Fibroblast of skin of abdomen (primary cell): Measurements from ENCODE around the gene PITPNB. TPM values are rescaled to one million over a fixed set of nuclear protein-coding genes. Genes with fewer than 3 reads are reported as not detected.

Experiments used
- DNase-seq: peaks from one replicate; pipeline ENCODE4 v3.0.0-alpha.2; 2013
- polyA plus RNA-seq, 2 experiments: library from polyadenylated mRNA; unstranded; fragments of 120-200 nt; gene quantifications; one replicate each; pipeline ENCODE4 v1.2.1, GENCODE V29; 2013; ENCODE audit not compliant: insufficient read length in 2 of 2

The PITPNB gene
- polyA plus RNA-seq (2013, experiment 1 of 2; ENCODE audit: insufficient read length), result 54.3 TPM
- polyA plus RNA-seq (2013, experiment 2 of 2; ENCODE audit: insufficient read length), result 55.5 TPM

DNA sequence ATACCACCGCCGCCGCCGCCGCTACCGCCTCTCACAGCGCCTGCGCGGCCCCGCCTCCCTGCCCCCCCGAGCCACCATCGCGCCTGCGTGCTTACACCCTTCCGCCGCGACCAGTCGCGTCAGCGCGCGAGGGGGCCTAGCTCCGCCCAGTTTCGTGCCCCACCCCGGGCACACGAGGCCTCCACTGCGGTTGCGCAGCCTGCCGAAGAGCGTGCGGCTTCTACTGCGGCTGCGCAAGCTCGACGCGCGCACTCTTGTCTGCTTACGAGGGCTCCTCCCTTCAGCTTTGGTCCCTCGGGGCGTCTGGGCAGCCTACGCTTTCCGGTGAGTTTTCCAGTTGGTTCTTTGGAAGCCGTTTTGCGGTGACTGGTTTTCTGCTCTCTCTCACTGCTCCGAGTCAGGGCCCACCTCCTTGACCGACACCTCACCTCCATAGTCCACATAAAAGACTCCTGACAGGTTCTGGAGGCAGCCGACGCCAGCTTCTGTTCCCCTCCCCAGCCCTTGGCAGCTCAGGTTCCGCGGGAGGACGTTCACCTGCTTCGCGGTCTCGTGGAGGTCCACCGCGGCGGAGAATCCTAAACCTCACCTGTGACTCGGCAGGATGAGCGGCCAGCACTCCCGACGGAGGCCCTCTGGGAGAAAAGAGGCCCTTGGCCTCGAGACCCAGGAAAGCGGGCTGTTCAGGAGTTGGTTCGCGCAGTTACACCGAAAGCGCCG lies at the start of gene PITPNB:
TSS of gene PITPNB (minus strand) at position 35 of the 720 bp plus-strand sequence. CDS start 65 bp downstream, outside the sequence.
- peak; percentile 98 for DNase-seq

- DNase-seq, result no peak
Observed at GRCh38 chr22:27966168-27967064, 47.4 kb upstream of the PITPNB start.

DNA sequence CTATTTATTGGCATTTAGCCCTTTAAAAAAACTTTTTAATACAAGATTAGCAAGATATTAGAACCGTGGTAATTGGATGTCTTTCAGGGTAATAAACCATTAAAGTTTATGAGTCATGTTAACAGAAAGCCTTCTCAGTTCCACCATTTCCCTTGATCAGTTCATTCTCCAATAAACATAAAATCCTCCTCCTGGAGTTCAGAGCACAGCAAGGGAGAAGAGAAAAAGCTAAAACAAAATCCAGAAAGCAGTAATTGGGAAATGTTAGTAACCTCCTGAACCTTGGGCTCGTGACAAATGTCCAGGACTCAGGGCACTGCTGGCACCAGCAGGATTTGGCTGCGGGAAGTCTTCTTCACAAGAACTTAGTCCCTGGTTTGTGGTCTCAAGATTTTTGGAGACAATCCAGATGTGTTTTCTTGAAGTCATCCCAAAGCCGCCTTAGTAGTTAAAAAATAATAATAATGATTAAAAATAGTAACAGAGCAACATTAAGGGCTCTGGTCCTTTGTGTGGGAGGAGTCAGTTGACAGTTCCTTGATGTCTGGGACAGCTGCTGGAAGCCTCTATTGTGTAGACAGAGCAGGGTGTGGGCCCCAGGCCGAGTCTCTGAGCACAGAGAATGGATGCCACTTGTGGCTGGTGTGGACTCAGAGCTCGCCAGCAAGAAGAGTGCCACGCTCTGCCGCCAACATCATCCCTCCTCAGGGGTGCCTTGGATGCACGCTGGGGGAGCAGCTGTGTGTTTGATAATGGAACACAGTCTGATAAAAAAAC lies 43.4 kb upstream of the PITPNB start:
- DNase-seq, result peak; percentile 10

GRCh38 chr22:27961680-27962079 lies 42.6 kb upstream of the PITPNB start:
- no peak for DNase-seq

- no peak for DNase-seq
Observed at GRCh38 chr22:27961182-27961581, 42.1 kb upstream of the PITPNB start.

DNA sequence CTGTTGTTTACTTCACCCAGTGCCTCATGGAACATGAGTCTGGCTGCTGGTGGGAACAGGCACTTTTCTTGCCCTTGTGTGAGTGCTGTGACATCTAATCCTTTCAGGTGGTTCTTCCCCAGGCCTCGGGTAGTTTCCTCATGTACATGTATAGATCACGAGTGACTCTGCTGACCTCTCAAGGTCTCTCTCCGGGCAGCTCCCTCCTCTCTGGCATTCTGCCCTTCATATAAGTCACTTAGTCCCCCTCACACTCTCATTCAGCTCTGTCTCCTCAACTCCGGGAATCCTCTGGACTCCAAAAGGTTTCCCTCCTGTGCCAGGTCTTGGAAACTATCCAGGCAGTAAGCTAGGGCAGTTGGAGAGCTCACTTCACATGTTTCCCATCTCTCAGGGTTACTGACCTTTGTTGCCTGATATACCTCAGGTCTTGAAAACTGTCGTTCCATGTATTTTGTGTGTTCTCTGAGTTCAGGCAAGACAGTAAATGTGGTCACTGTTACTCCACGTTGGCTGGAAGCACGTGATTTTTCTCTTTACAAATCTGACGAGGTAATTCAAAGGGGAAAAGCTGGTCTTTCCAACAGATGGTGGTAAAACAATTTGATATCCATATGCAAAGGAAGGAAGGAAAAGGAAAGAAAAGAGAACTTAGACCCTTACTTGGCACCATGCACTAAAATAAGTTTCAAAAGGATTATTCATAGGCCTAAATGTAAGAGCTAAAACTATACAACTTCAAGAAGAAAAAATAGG lies 40.5 kb upstream of the PITPNB start:
- no peak for DNase-seq

- DNase-seq, result peak; percentile 17
Observed at GRCh38 chr22:27952779-27953178, 33.7 kb upstream of the PITPNB start.

DNA sequence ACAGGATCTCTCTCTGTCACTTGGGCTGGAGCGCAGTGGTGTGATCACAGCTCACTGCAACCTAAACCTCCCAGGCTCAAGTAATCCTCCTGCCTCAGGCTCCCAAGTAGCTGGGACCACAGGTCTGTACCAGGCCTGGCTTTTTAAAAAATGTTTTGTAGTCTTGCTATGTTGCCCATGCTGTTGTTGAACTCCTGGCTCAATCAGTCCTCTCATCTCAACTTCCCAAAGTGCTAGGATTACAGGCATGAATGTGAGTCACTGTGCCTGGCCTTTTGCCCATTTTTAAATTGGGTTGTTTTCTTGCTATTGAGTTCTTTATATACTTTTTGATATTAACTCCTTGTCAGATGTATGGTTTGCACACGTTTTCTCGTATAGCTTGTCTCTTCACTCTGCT lies 33.0 kb upstream of the PITPNB start:
- peak; percentile 65 for DNase-seq

DNA sequence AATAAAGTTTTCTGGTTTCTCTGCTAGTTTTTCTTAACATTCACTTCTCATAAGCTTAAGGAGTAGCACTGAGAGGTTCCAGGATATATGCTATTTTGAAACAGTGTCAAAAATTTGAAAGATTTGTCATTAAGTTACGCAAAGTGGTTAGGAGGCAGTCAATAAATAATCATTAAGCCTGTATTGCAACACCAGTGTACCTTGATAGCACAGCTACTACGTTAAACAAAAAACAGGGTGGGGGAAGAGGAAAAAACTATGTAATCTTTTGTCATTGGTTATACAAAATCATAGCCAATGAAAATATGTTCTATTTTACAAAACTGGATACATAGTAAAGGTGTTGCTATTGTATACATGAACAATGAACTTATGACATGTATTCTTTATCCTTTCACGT lies 30.4 kb upstream of the PITPNB start:
- no peak for DNase-seq

GRCh38 chr22:27948569-27948968 lies 29.5 kb upstream of the PITPNB start:
- DNase-seq, result no peak

DNA sequence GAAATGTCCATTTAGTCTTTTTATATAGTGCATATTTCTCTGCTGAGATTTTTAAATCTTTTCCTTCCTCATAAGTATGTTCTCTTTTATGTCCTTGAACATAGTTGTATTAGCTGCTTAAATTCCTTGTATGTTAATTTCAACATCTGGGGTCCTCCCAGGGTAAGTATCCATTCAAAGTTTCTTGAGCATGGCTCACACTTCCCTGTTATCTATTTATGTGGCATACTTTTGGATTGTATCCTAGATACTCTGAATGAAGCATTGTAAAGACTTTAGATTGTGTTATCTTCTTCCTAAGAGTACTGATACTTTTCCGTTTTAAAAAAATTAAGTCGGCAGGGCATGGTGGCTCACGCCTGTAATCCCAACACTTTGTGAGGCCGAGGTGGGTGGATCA lies 28.4 kb upstream of the PITPNB start:
- DNase-seq, result no peak

DNA sequence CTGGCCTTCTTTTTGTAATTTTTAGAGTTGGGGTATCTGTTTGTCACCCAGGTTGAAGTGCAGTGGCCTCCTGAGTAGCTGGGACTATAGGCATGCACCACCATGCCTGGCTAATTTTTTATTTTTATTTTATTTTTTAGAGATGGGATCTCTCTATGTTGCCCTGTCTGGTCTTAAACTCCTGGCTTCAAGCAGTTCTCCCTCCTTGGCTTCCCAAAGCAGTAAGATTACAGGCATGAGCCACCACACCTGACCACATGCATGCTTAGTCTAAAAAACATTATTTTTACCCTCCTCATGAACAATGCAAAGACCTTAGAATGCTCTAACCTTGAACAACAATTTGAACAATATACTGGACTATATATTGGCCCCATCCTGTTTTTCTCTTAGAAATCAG lies 22.1 kb upstream of the PITPNB start:
- no peak for DNase-seq

- DNase-seq, result no peak
Observed at GRCh38 chr22:27937453-27937852, 18.4 kb upstream of the PITPNB start.

DNA sequence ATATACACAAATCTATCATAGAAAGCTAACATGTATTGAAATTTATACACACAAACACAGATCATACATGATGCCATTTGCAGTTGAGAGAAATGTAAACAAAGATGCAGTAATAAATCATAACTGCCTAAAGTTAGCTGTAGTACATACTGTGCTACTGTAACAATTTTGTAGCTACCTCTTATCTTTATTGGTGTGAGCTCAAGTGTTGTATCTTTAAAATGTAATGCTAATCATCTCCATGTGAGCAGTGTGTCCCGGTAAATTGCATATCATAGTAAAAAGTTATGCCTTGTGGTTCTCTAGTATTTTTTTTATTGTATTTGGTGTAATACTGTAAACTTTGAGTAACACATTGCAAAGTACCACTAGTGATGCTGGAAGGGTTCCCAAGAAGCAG lies 16.8 kb upstream of the PITPNB start:
- no peak for DNase-seq

- no peak for DNase-seq
Observed at GRCh38 chr22:27934069-27934468, 15.0 kb upstream of the PITPNB start.

DNA sequence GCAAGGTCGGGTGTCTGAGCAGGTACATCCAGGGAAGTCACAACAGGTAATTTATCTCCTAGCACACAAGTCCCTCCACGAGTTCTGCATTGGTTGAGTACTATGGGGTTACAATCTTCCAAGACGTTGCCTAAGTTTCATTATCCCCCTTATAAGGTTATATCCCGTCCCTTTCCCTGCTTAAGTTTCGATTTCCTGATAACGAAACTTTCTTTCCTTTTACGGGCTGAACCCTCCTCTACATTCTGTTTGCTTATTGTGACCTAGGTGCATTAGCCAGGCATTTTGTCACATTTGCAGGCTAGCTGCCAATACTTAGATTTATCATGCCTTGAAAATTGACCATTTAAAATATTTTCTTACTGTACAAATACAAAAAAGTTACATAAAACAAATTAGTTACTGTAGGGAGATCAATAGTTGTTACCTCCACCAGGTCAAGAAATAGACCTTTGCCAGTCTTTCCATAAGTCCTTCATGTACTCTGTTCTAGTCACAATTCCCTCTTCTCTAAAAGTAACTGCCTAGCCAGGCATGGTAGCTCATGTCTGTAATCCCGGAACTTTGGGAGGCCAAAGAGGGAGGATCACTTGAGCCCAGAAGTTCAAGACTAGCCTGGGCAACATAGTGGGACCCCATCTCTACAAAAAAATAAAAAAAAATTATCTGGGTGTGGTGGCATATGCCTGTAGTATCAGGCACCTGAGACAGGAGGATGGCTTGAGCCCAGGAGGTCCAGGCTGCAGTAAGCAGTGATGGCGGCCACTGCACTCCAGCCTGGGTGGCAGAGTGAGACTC lies 14.3 kb upstream of the PITPNB start:
- no peak for DNase-seq

GRCh38 chr22:27930331-27931060 lies 11.4 kb upstream of the PITPNB start:
- DNase-seq, result peak; percentile 62

- no peak for DNase-seq
Observed at GRCh38 chr22:27927608-27928007, 8.6 kb upstream of the PITPNB start.

GRCh38 chr22:27925331-27925730 lies 6.3 kb upstream of the PITPNB start:
- DNase-seq, result no peak
